GM13977 (cell line): ENCODE data around the gene CCL13.
A peak's percentile ranks its signal among the peaks of the same experiment; 100 is the strongest.

Source experiments
- DNase-seq: peaks from one replicate; pipeline ENCODE4 v3.0.0; 2012; ENCODE audit warnings: low spot score
- CTCF ChIP-seq: IDR thresholded peaks from 2 replicates; pipeline ENCODE4 v1.5.1; 2012; ENCODE audit warnings: mild to moderate bottlenecking, control low read depth; ENCODE audit not compliant: insufficient read depth; ENCODE audit errors: extremely low read depth, missing control alignments
- in situ Hi-C: fragments of 300-500 bp; cut with MboI; formaldehyde crosslinking; loops from one replicate; pipeline ENCODE4 v1.12.0; 2022; ENCODE audit warnings: low sequenced_read_pairs, low pct_unique_long_range_greater_than_20kb, mixed read lengths, inconsistent platforms; ENCODE audit not compliant: unreplicated experiment

Gene CCL13

GRCh38 chr17:34378664-34379101 is 22.4 kb downstream of the CCL13 start:
- in situ Hi-C loops: no loop called here
- DNase-seq: peak; percentile 72
- peak; percentile 16 for TF ChIP-seq CTCF

DNA sequence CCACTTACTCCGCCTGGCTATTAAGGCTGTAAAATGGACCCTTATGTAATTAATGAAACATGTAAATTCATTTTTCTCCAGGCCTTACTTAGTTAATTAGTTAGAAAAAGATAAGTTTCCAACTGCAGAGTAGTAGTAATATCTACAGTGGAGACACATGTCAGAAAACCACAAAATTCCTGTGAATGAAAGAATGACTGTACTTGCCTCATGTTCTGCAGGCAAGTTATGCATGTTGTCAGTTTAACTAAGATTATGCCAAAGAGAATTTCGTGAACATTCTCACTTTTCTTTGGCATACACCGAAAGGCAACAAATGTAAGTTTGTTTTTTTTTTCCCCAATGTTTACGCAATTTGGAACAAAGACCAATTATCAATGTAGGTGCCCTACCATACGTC is 23.6 kb downstream of the CCL13 start:
- TF ChIP-seq CTCF: no peak
- DNase-seq: no peak

GRCh38 chr17:34382621-34383124 is 26.4 kb downstream of the CCL13 start:
- in situ Hi-C loops: no loop called here

More for the DNA sequence above, 23.6 kb downstream of the CCL13 start:
- in situ Hi-C loops: no loop called here

GRCh38 chr17:34383216-34383615 is 26.9 kb downstream of the CCL13 start:
- DNase-seq: no peak

More at GRCh38 chr17:34382621-34383124, 26.4 kb downstream of the CCL13 start:
- TF ChIP-seq CTCF: no peak
- DNase-seq: no peak

GRCh38 chr17:34384271-34384670 is 28.0 kb downstream of the CCL13 start:
- in situ Hi-C loops: no loop called here
- TF ChIP-seq CTCF: no peak
- DNase-seq: no peak

More at GRCh38 chr17:34383216-34383615, 26.9 kb downstream of the CCL13 start:
- no peak for TF ChIP-seq CTCF
- in situ Hi-C loops: no loop called here

- TF ChIP-seq CTCF: no peak
- DNase-seq: no peak
- in situ Hi-C loops: no loop called here
Measured at GRCh38 chr17:34384822-34385605, 28.7 kb downstream of the CCL13 start.
